ENCODE measurements around the gene BRINP2.

The BRINP2 gene

GRCh38 chr1:177235350-177235749, 64.6 kb downstream of the BRINP2 start:
- no peak overlapping the region for H3K27ac ChIP-seq

GRCh38 chr1:177236962-177237361, 66.2 kb downstream of the BRINP2 start:
- no peak overlapping the region for H3K27ac ChIP-seq
- TF ChIP-seq CTCF (IDR thresholded peaks at IDR 0.05) (no peak), ZFX (IDR thresholded peaks at IDR 0.05; ENCODE audit: borderline replicate concordance) (no peak)

More at GRCh38 chr1:177235350-177235749, 64.6 kb downstream of the BRINP2 start:
- no peak for TF ChIP-seq ZFX (IDR thresholded peaks at IDR 0.05; ENCODE audit: borderline replicate concordance)

GRCh38 chr1:177238967-177239366, 68.2 kb downstream of the BRINP2 start:
- no peak overlapping the region for H3K27ac ChIP-seq
- TF ChIP-seq ZFX (IDR thresholded peaks at IDR 0.05; ENCODE audit: borderline replicate concordance) (no peak), CTCF (IDR thresholded peaks at IDR 0.05) (no peak)

DNA sequence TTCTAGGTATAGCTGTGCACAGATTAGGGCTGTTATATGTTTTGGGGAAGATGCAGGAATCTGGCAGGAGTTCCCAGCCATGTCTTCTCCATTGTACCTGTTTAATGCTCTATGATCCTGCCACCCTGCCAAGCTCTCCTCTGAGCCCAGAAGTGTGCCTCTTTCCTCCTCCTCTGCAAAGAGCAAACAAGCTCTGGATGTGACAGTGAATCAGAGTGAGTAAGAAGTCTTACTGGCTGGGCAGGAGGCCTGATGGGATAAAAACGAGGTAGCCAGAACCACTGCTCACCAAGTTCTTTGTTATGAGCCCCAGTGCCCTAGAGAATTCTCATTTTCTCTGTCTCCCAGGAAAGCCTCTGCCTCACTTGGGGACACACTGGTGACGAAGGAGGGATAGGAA, 69.0 kb downstream of the BRINP2 start:
- TF ChIP-seq CTCF (IDR thresholded peaks at IDR 0.05) (no peak), ZFX (IDR thresholded peaks at IDR 0.05; ENCODE audit: borderline replicate concordance) (no peak)

DNA sequence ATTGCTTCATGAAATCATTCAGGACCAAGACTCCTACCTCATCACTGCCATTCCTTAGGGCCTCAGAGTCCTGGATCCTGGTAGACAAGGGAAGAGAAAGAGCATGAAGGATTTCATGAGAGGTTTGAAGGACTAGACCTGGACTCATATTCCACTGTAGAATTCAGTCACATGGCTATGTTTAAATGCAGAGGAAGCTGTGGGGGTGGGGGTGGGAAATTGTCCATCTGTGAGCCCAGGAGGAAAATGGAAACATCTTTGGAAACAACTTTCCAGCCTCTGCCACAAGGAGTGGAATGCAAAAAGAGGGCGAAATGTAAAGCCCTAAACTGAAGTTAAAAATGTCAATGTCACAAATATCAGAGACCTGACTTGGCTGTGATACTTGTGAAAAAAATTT, 73.0 kb downstream of the BRINP2 start:
- no peak overlapping the region for H3K27ac ChIP-seq
- TF ChIP-seq CTCF (IDR thresholded peaks at IDR 0.05) (no peak), ZFX (IDR thresholded peaks at IDR 0.05; ENCODE audit: borderline replicate concordance) (no peak)

More for the DNA sequence above, 69.0 kb downstream of the BRINP2 start:
- H3K27ac ChIP-seq: no peak overlapping the region

DNA sequence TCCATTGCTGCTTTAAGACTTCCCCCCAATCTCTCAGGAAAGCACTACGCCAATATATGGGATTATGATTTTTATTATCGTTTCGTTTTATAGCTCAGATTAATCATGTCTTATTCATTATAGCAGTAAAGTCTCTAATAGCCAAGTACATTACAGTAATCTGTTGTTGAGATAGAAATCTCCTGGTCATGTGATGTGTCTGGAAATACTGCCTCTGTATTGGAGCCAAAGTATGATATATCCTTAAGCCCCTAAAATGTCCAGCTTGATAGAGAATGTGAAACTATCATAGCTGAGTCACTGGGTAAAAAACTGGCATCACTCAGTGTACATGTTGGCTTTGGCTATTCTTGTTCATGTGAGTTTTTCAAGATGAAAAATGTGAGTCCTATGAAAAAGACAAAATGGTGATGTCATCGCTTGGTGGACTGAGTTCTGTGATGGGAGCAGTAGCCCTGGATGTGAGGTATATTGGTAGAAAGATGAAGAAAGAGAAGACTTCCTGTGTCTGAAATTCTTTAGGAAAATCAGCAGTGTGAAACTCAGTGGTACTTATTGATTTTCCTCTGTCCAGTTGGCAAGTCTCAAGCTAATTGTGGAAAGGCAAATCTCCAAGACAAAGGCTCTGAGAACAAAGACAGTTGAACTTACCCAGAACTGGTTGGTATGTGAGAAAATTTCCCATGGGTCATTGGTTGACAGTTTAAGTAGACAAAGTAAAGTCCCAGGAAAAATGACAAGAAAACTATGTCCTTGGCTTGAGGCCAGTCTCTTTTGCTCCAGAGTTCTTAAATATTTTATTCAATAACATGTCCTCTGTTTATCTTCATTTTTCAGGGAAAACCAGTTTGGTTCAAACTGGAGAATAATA, 76.2 kb downstream of the BRINP2 start:
- no peak for TF ChIP-seq ZFX (IDR thresholded peaks at IDR 0.05; ENCODE audit: borderline replicate concordance)
- no peak for TF ChIP-seq CTCF (IDR thresholded peaks at IDR 0.05)

GRCh38 chr1:177247623-177248176, 76.9 kb downstream of the BRINP2 start:
- no peak overlapping the region for H3K27ac ChIP-seq
- TF ChIP-seq ZFX (IDR thresholded peaks at IDR 0.05; ENCODE audit: borderline replicate concordance) (no peak), CTCF (IDR thresholded peaks at IDR 0.05) (no peak)

More for the DNA sequence above, 76.2 kb downstream of the BRINP2 start:
- H3K27ac ChIP-seq: no peak overlapping the region

Measured in 22Rv1 (cell line).